DMS53 (cell line): ENCODE data around the gene PPDPF.
"Not testable (repeated sequence)": the region's sequence is repeated elsewhere in the genome, so short reads cannot be mapped to it uniquely, and the experiment has no call there.

Experiments
- DNase-seq: peaks from one replicate; lab custom pipeline; 2025; lab: John Stamatoyannopoulos, UW

The PPDPF gene

GRCh38 chr20:63551068-63551467, 30.5 kb downstream of the PPDPF start:
- DNase-seq: no peak

GRCh38 chr20:63552481-63553249, 32.1 kb downstream of the PPDPF start:
- no peak for DNase-seq

GRCh38 chr20:63553251-63553932, 32.8 kb downstream of the PPDPF start:
- DNase-seq: peak; percentile 55

GRCh38 chr20:63553933-63554290, 33.3 kb downstream of the PPDPF start, which contains the start of gene FNDC11:
FNDC11 (plus strand) TSS chr20:63554159; CDS start chr20:63555664, 1,505 bp downstream.
- DNase-seq: no peak

- peak; percentile 36 for DNase-seq
Observed at GRCh38 chr20:63554361-63555278, 34.1 kb downstream of the PPDPF start.

GRCh38 chr20:63555661-63556381, 35.3 kb downstream of the PPDPF start:
- DNase-seq: peak; percentile 42

- DNase-seq: no peak
Observed at GRCh38 chr20:63556873-63557478, 36.4 kb downstream of the PPDPF start.

- no peak for DNase-seq
Observed at GRCh38 chr20:63557481-63557891, 36.9 kb downstream of the PPDPF start.

GRCh38 chr20:63558804-63559484, 38.4 kb downstream of the PPDPF start:
- DNase-seq: no peak

GRCh38 chr20:63559485-63560332, 39.1 kb downstream of the PPDPF start:
- not testable (repeated sequence) for DNase-seq

- no peak for DNase-seq
Observed at GRCh38 chr20:63560333-63560805, 39.8 kb downstream of the PPDPF start.

GRCh38 chr20:63560856-63561609, 40.5 kb downstream of the PPDPF start:
- DNase-seq: no peak

GRCh38 chr20:63561624-63562396, 41.2 kb downstream of the PPDPF start:
- no peak for DNase-seq

- DNase-seq: no peak
Observed at GRCh38 chr20:63562461-63563224, 42.1 kb downstream of the PPDPF start.

- DNase-seq: no peak
Observed at GRCh38 chr20:63563225-63563935, 42.8 kb downstream of the PPDPF start.

- no peak for DNase-seq
Observed at GRCh38 chr20:63564036-63564810, 43.7 kb downstream of the PPDPF start.
